ENCODE results near the gene PTPRU.

PTPRU gene

GRCh38 chr1:29270929-29271521 lies 34.7 kb downstream of the PTPRU start:
- no peak for DNase-seq

DNA sequence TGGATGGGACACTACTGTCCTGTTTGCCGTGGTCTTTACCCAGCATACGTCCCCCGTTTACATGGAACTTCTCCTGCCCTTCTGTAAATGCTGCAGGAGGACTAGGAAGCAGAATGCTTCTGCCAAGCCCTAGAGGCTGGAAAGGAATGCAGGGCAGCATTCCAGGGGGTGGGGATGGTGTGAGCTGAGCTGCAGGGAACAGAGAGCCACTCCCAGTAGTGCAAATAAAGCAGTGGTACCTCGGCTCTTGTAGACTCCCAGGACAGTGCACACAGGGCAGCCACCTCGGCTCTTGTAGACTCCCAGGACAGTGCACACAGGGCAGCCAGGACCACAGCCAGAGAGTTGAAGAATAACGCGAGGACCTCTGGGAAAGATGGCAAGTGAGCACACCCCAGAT lies 35.4 kb downstream of the PTPRU start:
- DNase-seq, result no peak

- DNase-seq, result no peak
These were observed 36.0 kb downstream of the PTPRU start for GRCh38 chr1:29272147-29272907.

GRCh38 chr1:29275435-29275834 lies 39.1 kb downstream of the PTPRU start:
- DNase-seq, result no peak

GRCh38 chr1:29278124-29278523 lies 41.8 kb downstream of the PTPRU start:
- no peak for DNase-seq

DNA sequence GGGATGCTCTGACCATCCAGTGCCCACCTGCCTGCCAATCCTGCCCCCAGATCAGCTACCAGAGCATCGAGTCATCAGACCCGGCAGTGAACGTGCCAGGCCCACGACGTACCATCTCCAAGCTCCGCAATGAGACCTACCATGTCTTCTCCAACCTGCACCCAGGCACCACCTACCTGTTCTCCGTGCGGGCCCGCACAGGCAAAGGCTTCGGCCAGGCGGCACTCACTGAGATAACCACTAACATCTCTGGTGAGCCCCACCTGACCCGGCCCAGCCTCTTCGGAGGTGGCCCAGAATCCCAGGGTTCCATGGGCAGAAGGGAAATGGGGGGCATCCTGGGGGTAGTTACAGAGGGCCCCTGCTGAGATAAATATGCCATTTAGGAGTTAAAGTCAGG lies 43.1 kb downstream of the PTPRU start:
- DNase-seq, result no peak

DNA sequence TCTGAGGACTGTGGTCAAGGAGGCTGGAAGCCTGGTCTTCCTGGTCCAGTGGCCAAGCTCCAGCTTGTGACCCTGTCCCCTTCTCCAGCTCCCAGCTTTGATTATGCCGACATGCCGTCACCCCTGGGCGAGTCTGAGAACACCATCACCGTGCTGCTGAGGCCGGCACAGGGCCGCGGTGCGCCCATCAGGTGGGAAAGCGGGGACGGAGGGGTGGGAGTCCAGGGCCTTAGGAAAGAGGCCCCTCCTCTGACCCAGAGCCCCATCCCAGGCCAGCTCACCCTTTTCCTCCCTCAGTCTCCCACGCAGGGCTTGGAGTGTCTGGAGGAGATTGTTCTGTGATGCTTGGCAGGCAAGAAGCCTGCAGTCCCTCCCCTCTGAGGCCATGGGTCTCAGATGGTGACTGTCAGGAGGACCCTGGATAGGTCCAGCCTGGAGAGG lies 43.6 kb downstream of the PTPRU start:
- no peak for DNase-seq

- DNase-seq, result no peak
These were observed 44.2 kb downstream of the PTPRU start for GRCh38 chr1:29280409-29281131.

DNA sequence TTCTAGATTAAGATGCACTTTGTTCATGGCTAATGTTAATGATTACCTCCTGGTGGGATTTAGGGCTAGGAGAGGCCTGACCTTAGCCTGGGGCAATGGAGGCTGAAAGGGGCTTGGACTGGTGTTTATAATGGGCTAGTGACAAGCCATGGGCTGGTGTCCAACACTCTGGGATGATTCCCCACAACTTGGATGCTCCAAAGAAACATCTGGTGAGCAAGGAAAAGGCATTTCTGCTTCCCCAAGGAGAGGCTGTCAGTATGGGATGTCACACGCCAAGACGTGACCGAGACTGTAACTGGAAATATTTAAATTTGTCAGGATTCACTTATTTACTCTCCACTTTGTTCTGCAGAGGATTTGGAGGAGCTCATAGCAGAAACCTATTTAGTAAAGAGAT lies 45.2 kb downstream of the PTPRU start:
- no peak for DNase-seq

GRCh38 chr1:29282135-29282923 lies 46.0 kb downstream of the PTPRU start:
- no peak for DNase-seq

DNA sequence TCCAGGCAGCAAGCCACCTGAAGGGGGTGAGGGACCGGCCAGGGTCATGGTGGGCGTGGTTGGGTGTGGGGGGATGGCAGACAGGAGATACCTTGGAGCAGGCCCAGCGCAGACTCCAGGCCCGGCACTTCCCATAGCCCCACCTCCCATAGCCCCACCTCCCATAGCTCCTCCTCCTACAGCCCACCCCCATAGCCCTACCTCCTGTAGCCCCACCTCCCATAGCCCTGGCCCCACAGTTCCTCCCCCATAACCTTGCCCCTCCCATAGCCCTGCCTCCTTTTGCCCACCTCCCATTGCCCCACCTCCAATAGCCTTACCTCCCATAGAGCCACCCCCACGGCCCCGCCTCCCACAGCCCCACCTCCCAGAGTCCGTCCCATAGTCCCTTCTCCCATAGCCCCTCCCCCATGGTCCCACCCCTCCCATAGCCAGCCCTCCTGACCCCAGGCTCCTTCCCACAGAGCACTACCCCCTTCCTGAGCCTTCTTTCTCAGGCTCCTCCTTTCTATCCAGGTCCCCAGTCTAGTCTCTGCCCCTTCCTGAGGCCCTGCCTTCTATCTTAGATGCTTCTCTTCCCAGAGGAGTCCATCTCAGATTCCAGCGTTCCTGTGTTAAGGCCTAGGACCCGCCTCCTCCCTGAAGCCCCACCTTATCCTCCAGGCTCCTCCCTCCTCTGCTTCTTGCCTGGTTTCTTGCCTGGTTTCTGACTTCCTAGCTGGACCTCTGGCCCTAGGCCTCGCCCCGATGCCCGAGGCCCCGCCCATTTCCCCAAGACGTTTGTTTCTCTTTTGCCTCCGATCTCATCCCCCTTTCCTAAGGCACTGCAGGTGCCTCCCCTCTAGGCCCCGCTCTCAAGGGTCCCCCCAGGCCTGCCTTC lies 46.8 kb downstream of the PTPRU start:
- no peak for DNase-seq

GRCh38 chr1:29283804-29284195 lies 47.5 kb downstream of the PTPRU start:
- no peak for DNase-seq

DNA sequence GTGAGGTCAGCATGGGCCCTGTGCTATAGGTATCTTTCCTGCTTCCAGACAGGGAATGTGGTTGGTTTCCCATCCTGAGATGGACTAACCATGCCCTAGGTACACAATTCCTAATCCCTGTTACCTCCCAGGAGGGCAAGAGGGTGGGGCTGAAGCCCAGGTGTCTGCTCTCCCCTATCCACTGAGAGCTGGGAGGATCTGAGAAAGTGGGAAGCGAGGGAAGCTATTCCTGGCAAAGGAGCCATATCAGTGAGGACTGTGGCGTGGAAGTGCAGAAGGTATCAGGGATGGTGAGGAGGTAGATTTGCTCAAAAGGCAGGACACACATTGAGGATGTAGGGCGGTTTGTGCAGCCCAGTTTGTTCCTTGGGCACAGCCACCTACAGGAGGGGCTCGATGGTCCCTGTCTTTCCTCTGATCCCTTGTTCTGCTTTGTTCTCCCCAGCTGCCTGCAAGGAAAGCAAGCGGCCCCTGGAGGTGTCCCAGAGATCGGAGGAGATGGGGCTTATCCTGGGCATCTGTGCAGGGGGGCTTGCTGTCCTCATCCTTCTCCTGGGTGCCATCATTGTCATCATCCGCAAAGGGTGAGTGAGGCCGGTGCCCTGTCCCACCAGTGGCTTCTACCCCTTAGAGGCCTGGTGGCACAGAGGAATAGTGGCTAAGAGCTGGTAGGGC lies 48.1 kb downstream of the PTPRU start:
- DNase-seq, result no peak

DNA sequence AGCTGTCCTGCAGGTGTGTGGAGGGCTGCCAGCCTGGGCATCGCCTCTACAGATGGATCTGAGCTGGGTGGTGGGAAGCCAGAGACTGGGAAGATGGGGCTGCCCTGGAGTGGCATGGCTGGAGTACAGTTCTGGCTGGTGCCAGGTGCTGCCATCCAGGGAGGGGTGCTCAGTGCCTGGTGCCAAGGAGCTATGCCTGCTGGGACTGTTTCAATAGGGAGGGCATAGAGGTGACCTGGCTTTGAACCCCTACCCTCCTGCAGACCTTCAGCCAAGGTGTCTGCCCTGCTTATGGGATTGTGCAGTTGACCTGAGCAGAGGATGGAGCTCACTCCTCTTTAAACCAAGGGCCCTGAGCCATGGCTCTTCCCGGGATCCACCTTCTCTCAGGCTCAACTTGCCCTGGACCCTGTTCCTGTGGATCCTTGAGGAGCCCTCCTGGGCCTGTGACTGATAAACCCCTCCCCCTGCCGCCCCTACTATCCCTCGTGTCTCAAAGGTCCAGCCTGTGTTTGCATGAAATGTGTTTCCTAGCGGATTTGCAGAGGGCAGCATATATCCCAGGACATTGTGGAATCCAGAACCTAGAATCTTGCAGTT lies 48.7 kb downstream of the PTPRU start:
- no peak for DNase-seq

- DNase-seq, result no peak
These were observed 49.4 kb downstream of the PTPRU start for GRCh38 chr1:29285771-29286170.

- DNase-seq, result no peak
These were observed 50.0 kb downstream of the PTPRU start for GRCh38 chr1:29286194-29286767.

DNA sequence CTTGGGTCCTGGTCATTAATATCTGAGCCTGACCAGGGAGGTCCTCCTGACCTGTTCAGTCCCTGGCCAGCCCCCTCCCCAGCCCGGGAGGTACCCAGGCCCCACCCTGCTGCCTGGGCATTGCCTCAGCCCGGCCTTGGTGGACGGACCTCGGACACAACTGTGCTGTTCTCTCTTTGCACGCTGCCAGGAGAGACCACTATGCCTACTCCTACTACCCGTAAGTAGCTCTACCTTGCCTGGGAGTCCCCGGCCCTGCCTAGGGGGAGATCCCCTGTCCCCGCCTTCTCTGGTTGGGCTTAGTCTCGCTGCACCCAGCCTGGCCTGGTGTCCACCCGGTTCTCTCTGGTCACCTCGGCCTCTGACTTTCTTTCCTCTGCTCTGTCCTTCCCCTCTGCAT lies 53.2 kb downstream of the PTPRU start:
- no peak for DNase-seq

DNA sequence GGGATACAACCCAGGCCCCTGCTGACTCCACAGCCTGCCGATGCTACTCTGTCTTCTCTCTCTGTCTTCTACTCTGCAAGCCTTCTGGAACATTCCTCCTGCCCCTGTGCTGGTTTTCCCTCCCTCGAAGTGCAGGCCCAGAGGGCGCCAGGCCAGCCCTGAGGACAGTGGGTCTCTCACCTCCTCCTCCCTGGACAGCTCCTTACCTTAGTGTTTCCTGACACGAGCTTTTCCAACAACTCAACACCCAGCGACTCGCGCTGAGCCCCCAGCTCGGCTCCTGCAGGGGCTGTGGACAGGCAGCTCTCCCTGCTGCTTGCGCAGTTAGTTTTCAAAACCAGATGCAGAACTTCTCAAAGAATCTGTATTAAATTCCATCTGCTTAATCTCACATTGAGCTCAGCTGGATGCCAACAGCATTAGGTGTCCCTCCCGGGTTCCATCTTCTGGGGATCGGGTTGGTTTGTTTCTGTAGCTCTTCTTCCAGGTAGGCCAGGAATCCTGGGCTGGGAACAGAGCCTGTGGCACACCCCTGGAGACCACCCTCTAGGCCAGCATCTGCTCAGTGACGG lies 54.2 kb downstream of the PTPRU start:
- no peak for DNase-seq

- no peak for DNase-seq
These were observed 55.4 kb downstream of the PTPRU start for GRCh38 chr1:29291756-29292155.

GRCh38 chr1:29292344-29292743 lies 56.0 kb downstream of the PTPRU start:
- no peak for DNase-seq

GRCh38 chr1:29297450-29297849 lies 61.1 kb downstream of the PTPRU start:
- no peak for DNase-seq
